ENCODE results near the gene TEX264.

TEX264 gene

GRCh38 chr3:51702156-51702555 lies 31.1 kb downstream of the TEX264 start:
- Histone ChIP-seq H2AFZ (ENCODE audit: low read length) (no peak overlapping the region), H3F3A (ENCODE audit: low read depth) (no peaks in the 10 kb centered on the region), H3K79me2 (ENCODE audit: insufficient read depth, low read length) (no peaks in the 10 kb centered on the region), H3K9ac (ENCODE audit: low read depth, low read length, poor library complexity, severe bottlenecking) (no peak overlapping the region), H3K4me1 (ENCODE audit: insufficient read depth, low read length, poor library complexity, severe bottlenecking) (no peaks in the 10 kb centered on the region), H3K27me3 (ENCODE audit: insufficient read depth, low read length, poor library complexity, severe bottlenecking) (no peaks in the 10 kb centered on the region), H3K9me2 (replicated peaks; ENCODE audit: low read depth, low read length) (no peaks in the 10 kb centered on the region), H3K9me3 (ENCODE audit: insufficient read depth, low read depth, low read length) (no peaks in the 10 kb centered on the region), H3K4me3 (ENCODE audit: low read length, poor library complexity, severe bottlenecking) (no peak overlapping the region), H3K36me3 (ENCODE audit: insufficient read depth, low read length) (peaks cover 74% of the 10 kb centered on the region; the same call in 1 of the 2 replicates), H3K4me2 (ENCODE audit: low read depth, low read length, poor library complexity, severe bottlenecking) (no peak overlapping the region), H4K20me1 (ENCODE audit: insufficient read depth, low read length, poor library complexity, severe bottlenecking) (no peaks in the 10 kb centered on the region)
- TF ChIP-seq, protein P1, sequence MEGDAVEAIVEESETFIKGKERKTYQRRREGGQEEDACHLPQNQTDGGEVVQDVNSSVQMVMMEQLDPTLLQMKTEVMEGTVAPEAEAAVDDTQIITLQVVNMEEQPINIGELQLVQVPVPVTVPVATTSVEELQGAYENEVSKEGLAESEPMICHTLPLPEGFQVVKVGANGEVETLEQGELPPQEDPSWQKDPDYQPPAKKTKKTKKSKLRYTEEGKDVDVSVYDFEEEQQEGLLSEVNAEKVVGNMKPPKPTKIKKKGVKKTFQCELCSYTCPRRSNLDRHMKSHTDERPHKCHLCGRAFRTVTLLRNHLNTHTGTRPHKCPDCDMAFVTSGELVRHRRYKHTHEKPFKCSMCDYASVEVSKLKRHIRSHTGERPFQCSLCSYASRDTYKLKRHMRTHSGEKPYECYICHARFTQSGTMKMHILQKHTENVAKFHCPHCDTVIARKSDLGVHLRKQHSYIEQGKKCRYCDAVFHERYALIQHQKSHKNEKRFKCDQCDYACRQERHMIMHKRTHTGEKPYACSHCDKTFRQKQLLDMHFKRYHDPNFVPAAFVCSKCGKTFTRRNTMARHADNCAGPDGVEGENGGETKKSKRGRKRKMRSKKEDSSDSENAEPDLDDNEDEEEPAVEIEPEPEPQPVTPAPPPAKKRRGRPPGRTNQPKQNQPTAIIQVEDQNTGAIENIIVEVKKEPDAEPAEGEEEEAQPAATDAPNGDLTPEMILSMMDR (conservative IDR thresholded peaks at IDR 0.05; ENCODE audit: low read length): no peak
- no peak for TF ChIP-seq EZH2phosphoT487 (IDR thresholded peaks at IDR 0.05; ENCODE audit: borderline replicate concordance)

GRCh38 chr3:51703068-51703760 lies 32.2 kb downstream of the TEX264 start:
- Histone ChIP-seq H3K9ac (ENCODE audit: low read depth, low read length, poor library complexity, severe bottlenecking) (no peak overlapping the region), H3K9me2 (replicated peaks; ENCODE audit: low read depth, low read length) (no peaks in the 10 kb centered on the region)

DNA sequence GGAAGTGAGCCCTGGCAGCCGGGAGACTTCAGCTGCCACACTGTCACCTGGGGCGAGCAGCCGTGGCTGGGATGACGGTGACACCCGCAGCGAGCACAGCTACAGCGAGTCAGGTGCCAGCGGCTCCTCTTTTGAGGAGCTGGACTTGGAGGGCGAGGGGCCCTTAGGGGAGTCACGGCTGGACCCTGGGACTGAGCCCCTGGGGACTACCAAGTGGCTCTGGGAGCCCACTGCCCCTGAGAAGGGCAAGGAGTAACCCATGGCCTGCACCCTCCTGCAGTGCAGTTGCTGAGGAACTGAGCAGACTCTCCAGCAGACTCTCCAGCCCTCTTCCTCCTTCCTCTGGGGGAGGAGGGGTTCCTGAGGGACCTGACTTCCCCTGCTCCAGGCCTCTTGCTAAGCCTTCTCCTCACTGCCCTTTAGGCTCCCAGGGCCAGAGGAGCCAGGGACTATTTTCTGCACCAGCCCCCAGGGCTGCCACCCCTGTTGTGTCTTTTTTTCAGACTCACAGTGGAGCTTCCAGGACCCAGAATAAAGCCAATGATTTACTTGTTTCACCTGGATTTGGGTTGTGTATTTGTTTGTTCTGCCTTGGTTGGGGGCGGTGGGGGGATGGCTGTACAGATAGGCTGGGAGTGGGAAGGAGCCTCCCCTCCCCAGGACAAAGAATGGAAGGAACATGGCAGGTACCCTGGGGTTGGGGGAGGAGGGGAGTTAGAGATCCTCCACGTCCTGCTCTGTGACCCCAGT lies 32.9 kb downstream of the TEX264 start:
- Histone ChIP-seq H3K9me3 (ENCODE audit: insufficient read depth, low read depth, low read length) (no peaks in the 10 kb centered on the region), H3K4me1 (ENCODE audit: insufficient read depth, low read length, poor library complexity, severe bottlenecking) (no peaks in the 10 kb centered on the region), H3F3A (ENCODE audit: low read depth) (no peaks in the 10 kb centered on the region), H3K4me2 (ENCODE audit: low read depth, low read length, poor library complexity, severe bottlenecking) (no peak overlapping the region), H3K79me2 (ENCODE audit: insufficient read depth, low read length) (no peaks in the 10 kb centered on the region), H3K9ac (ENCODE audit: low read depth, low read length, poor library complexity, severe bottlenecking) (no peak overlapping the region), H4K20me1 (ENCODE audit: insufficient read depth, low read length, poor library complexity, severe bottlenecking) (no peaks in the 10 kb centered on the region), H3K27me3 (ENCODE audit: insufficient read depth, low read length, poor library complexity, severe bottlenecking) (no peaks in the 10 kb centered on the region), H2AFZ (ENCODE audit: low read length) (no peak overlapping the region), H3K9me2 (replicated peaks; ENCODE audit: low read depth, low read length) (no peaks in the 10 kb centered on the region), H3K36me3 (ENCODE audit: insufficient read depth, low read length) (peaks cover 59% of the 10 kb centered on the region; the same call in 1 of the 2 replicates), H3K4me3 (ENCODE audit: low read length, poor library complexity, severe bottlenecking) (no peak overlapping the region)
- TF ChIP-seq, protein P1 (conservative IDR thresholded peaks at IDR 0.05; ENCODE audit: low read length): no peak
- no peak for TF ChIP-seq EZH2phosphoT487 (IDR thresholded peaks at IDR 0.05; ENCODE audit: borderline replicate concordance)

More at GRCh38 chr3:51703068-51703760, 32.2 kb downstream of the TEX264 start:
- H3K36me3 ChIP-seq (ENCODE audit: insufficient read depth, low read length): peaks cover 65% of the 10 kb centered on the region; the same call in 1 of the 2 replicates
- H3K4me3 ChIP-seq (ENCODE audit: low read length, poor library complexity, severe bottlenecking): no peak overlapping the region
- no peaks in the 10 kb centered on the region for H3K79me2 ChIP-seq (ENCODE audit: insufficient read depth, low read length)
- no peaks in the 10 kb centered on the region for H3K4me1 ChIP-seq (ENCODE audit: insufficient read depth, low read length, poor library complexity, severe bottlenecking)
- no peak overlapping the region for H3K4me2 ChIP-seq (ENCODE audit: low read depth, low read length, poor library complexity, severe bottlenecking)
- no peaks in the 10 kb centered on the region for H4K20me1 ChIP-seq (ENCODE audit: insufficient read depth, low read length, poor library complexity, severe bottlenecking)
- H2AFZ ChIP-seq (ENCODE audit: low read length): no peak overlapping the region
- no peaks in the 10 kb centered on the region for H3F3A ChIP-seq (ENCODE audit: low read depth)
- no peaks in the 10 kb centered on the region for H3K9me3 ChIP-seq (ENCODE audit: insufficient read depth, low read depth, low read length)
- no peaks in the 10 kb centered on the region for H3K27me3 ChIP-seq (ENCODE audit: insufficient read depth, low read length, poor library complexity, severe bottlenecking)
- no peak for TF ChIP-seq EZH2phosphoT487 (IDR thresholded peaks at IDR 0.05; ENCODE audit: borderline replicate concordance)
- TF ChIP-seq, protein P1 (conservative IDR thresholded peaks at IDR 0.05; ENCODE audit: low read length): no peak

Measured in Loucy (cell line).